HPDE6-E6E7 (cell line): ENCODE results near the gene TLE2.

Source experiments
- DNase-seq: peaks from one replicate; pipeline ENCODE4 v3.0.0; 2011; ENCODE audit warnings: missing footprints; ENCODE audit errors: extremely low spot score

The TLE2 gene

DNA sequence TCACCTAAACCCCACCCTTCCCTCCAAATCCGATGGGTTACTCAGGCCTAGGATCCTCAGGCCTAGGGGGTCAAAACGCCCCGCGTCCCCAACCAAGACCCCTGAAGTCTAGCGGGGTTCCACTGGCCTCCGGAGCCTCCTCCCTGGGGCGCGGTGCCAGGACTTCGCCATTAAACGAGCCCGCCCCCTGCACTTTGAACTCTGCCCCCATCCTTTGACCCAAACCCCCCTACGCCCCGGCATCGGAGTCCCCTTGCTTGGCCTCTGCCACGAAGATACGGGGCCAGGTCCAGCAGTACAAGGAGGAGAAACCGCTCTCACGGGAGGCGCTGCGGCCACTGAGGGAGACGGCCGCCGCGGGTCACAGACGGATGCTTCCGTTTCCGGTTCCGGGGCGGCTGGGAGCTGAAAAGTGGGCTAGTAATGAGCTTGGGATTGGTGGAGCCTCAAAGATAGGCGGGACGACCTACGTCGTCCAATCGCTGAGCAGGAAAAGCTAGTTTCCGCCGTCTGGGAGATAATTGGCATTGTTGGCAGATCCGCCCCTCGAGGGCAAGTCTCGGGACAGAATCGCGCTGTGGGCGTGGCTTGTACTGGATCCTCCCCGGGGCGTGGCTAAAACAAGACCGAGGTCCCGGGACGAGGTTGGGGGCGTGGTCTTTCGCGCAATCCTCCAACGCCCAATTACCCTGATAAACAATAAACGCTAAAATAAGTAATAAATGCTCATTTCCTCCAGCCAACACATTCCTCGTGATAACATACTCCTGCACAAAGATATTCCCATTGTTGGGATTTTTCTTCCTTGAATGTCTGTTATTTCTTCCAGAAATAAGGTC lies 78.6 kb downstream of the TLE2 start:
- peak; percentile 99 for DNase-seq

DNA sequence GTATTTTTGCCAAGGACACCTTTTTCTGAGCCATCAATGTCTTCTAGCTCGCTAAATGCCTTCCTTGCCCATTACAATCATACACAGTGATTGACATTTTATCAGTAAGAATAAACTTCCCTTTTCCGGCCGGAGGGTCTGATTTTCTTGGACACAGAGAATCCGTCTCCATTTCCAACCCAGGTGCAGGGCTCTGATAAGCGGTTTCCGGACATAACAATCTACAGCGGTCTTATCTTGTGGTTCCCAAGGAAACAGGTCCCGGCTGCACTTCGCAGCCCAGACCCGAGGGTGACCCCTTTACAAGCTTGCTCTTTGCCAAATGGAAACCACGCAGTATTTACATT lies 79.2 kb downstream of the TLE2 start:
- no peak for DNase-seq
